GM08714 (cell line): ENCODE measurements around the gene PAQR7.

ENCODE experiments used
- H3K4me3 ChIP-seq: fragments of 200-500 bp; sonication (Bioruptor generic); 2 replicates; pipeline ENCODE4 v1.5.1; 2014; ENCODE audit warnings: mild to moderate bottlenecking, low read length, inconsistent platforms
- ZNF274 ChIP-seq: IDR thresholded peaks from 2 replicates; pipeline ENCODE4 v1.6.1; 2012; ENCODE audit warnings: mild to moderate bottlenecking, low read depth, low read length

The PAQR7 gene

DNA sequence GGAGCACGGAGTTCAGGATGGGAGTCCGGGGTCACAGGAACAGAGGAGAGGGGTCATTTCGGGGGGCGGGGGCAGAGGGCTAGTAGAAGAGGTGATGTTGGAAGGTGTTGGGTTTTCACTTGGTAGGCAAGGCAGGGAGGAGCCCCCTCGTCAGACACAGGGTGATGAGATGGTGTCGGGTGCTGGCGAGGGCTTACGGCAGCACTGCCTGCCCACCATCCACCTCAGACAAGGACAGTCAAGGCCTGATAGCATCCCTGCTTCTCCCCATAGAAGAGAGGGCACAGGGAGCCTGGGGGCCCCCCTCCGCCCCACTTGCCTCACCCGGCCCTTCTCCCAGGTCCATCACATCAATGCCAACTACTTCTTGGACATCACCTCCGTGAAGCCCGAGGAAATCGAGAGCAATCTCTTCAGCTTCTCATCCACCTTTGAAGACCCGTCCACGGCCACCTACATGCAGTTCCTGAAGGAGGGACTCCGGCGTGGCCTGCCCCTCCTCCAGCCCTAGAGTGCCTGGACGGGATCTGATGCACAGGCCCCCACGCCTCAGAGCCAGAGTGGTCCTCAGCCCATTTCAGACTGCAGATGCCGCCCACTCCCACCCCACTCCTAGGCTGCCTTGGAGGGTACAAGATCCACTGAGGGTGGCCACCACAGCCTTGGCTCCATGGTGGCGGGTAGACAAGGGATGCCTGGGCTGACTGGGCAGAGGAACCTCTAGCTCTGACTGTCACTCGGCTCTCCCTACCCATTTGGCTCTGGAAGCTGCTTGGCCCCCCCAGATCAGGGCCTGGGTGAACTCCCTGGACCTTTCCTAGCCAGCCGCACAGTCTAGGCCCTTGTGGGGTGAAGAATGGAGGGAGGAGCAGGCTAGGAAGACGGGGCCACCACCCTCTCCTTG is 60.0 kb downstream of the PAQR7 start:
- no peak for TF ChIP-seq ZNF274
- H3K4me3 ChIP-seq, result no peak overlapping the region

DNA sequence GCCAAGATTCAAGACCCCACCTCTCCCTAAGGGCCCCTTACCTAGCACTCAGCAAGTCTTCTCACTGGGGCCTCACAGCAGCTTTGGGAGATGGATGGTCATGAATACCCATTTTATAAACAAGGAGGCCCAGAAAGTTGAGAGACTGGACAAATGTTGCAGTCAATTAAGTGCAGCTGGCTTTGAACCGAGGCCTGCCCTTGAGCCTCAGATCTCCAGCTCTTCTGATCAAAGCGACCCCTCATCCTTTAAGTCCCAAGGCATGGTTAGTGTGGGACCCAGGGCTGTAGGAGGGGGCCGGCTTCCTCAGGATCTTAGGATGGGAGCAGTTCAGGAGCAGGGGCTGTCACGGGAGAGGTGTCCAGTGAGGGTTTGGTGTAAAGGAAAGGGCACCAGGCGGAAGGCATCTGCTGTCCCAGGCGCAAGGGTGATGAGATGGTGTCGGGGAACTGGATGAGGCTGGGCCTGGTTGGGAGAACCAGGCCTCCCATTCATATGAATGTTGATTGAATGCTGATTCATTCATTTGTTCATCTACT is 60.9 kb downstream of the PAQR7 start:
- TF ChIP-seq ZNF274, result no peak
- no peak overlapping the region for H3K4me3 ChIP-seq

DNA sequence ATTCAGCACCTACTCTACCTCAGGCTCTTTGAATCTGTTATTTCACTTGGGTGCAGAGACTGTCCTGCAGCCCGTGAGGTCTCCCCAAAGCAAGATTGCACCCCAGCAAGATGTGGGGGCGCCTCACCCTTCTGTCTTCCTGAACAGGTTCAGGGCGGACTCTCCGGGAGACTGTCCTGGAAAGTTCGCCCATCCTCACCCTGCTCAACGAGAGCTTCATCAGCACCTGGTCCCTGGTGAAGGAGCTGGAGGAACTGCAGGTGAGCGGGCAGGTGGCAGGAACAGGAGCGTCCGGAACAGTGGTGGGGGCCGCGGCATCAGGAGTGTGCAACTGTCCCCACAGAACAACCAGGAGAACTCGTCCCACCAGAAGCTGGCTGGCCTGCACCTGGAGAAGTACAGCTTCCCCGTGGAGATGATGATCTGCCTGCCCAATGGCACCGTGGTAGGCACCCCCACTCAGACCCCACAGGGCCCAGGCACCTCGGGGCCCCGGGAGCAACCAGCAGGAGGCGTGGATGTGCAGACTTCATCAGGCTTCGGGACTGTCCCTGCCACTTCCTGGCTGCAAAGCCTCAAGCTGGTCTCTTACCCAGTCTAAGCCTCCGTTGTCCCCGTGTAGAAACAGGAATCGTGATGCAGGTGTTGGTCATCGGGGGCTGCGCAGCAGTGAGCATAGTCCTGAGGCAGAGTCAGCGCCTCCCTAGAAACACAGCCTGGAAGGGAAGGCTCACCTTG is 61.6 kb downstream of the PAQR7 start:
- TF ChIP-seq ZNF274, result no peak

DNA sequence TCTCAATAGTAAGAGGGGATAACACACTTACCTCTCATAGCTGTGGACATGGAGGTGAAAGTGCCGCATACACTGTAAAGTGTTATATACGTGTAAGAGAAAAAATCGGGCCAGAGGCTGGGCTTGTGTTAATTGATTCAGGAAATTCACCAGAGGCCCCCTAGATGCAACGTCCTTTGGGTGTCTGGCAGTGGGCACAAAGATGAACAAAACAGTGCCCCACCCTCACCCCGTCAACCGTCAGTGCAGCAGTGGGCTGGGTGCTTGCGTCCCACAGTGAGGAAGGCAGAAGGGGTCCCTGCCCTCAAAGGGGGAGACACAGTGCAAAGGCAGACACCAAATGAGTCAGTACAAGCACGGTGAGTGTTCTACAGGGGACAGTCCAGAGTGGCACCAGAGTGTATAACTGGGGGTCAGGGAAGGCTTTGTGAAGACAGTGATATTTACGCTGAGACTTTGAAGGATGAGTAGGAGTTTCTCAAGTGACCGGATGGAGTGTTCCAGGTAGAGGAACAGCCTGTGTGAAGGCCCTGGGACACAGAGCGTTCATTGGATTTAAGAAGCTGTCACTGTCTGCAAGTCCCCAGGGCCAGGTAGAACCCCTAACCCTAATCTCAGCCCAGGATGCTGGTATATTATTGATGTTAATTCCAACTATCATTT is 62.3 kb downstream of the PAQR7 start:
- no peak overlapping the region for H3K4me3 ChIP-seq
- TF ChIP-seq ZNF274, result no peak

More for the DNA sequence above, 61.6 kb downstream of the PAQR7 start:
- no peak overlapping the region for H3K4me3 ChIP-seq
